NCI-H460 (cell line): Measurements from ENCODE around the gene GNGT2. TPM values are rescaled to one million over a fixed set of nuclear protein-coding genes. Genes with fewer than 3 reads are reported as not detected.

Experiments used
- DNase-seq: peaks from one replicate; pipeline ENCODE4 v3.0.0-alpha.2; 2016; ENCODE audit warnings: low read depth; ENCODE audit errors: extremely low read depth
- polyA plus RNA-seq: library from polyadenylated mRNA; depleted of rRNA; stranded (reverse); fragments of >200 nt; gene quantifications from 2 replicates; pipeline ENCODE4 v1.2.3, GENCODE V29; 2014; cell fraction: nucleus; rRNA removed
- total RNA-seq: library from RNA; depleted of rRNA; stranded (reverse); fragments of >200 nt; shearing (Covaris generic); gene quantifications from 2 replicates; pipeline ENCODE4 v1.2.3, GENCODE V29; 2014; rRNA removed

The GNGT2 gene
- not detected in 2 replicates for total RNA-seq
- not detected in 2 replicates for polyA plus RNA-seq

GRCh38 chr17:49210158-49211029 is at the start of gene GNGT2, which contains the start of gene ABI3:
Gene GNGT2, minus strand, starts transcription at chr17:49210574. Its CDS starts 3,152 bp downstream, at chr17:49207422.
Gene ABI3, plus strand, starts transcription at chr17:49210707. Its CDS starts 18 bp downstream, at chr17:49210725.
- DNase-seq = no peak

DNA sequence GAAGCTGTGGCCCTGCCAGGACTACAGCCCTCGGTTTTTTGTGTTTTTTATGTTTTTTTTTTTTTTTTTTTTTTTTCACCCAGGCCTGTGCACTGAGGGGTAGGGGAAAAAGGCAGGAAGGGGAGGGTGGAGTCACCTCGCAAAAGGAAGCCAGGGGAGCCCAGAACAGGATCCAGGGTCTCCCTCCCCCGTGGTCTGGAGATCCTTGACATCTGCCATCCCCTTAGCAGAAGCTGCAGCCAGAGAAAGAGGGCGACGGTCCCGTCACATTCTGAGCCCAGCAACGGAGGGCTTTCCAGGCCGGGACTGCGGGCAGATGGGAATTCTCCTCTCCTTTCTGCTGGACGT is 49.3 kb upstream of the GNGT2 start:
- no peak for DNase-seq

DNA sequence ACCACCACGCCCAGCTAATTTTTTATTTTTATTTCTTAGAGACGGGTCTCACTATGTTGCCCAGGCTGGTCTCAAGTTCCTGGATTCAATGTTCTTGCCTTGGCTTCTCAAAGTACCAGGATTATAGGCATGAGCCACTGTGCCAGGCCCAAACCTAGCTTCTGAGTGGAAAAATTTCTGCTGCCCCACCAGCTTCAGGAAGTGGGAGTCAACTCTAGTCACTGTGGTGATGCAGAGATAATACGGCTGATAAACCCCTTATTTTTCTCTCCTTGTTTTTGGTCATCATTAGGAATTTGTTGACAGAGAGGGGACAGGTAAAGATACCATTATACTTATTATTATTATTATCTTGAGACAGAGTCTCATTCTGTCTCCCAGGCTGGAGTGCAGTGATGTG is 48.0 kb upstream of the GNGT2 start:
- DNase-seq = no peak

GRCh38 chr17:49255125-49255524 is 44.8 kb upstream of the GNGT2 start:
- no peak for DNase-seq

GRCh38 chr17:49254066-49254465 is 43.7 kb upstream of the GNGT2 start:
- DNase-seq = no peak

DNA sequence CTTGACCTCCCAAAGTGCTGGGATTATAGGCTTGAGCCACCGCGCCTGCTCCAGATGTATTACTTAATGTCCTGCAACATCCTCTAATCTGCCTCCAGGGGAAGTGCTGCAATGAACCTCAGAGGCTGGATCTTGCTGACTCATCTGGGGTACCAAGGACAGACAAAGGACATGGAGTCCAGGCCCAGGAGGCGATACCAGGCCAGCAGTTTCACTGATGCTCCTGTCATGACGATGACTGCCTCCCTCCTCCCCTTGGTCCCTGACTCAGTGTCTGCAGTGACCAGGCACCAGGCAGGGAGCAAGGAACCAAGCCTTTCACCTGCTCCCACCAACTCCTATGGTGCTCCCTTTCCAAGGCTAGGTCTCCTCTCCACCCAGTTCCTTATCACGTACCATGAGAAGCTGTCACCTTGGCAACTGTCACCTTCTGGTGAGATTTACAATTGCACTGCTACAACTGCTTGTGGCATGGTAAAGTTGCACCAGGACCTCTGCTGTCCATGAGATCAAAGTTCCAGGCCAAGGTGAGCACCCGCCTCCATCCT is 41.8 kb upstream of the GNGT2 start:
- peak; percentile 26 for DNase-seq

DNA sequence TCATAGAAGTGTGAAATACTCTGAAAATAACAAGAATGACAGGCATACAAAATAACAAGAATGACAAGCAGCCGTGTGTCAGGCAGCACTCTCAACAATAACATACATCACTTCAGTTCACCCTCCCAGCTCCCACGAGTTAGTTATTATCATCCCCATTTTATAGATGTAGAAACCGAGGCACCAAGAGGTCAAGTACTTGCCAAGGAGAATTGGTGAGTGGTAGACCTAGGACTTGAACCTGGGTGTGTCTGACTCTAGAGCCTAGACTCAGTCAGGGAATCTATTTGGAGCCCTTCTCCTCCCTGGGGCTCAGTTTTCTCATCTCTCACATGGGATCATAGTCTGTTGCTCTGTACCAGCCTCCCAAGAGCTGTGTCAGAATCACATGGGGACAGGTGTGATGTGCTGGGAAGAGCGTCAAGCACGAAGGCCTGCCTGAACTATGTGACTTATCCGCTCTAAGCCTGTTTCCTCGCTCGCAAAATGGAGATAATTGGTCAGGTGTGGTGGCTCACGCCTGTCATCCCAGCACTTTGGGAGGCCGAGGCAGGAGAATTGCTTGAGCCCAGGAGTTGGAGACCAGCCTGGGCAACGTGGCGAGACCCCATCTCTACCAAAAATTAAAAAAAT is 39.6 kb upstream of the GNGT2 start:
- peak; percentile 24 for DNase-seq

DNA sequence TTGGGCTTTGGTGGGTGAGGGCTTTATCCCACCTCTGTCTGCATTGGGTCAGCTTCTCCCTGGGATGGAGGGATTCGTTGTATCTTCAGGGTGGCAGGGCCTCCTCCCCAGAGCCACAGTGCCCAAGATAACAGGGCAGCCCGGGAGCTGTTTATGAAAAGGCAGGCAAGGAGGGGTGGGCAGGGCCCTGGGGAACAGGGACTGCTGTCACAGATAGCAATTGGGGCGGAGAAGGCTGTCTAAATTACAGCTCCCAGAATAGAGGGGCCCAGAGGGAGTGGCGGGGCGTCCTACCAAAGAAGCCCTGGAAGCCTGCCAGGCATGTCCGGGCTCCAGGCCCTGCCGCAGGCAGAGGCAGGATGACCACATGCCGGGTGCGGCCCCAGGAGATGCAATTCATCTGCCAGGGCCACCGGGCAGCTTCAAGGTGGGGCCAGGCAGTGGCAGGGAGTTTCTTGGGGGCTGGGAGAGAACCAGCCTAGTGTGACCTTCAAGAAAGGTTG is 39.0 kb upstream of the GNGT2 start:
- peak; percentile 30 for DNase-seq

DNA sequence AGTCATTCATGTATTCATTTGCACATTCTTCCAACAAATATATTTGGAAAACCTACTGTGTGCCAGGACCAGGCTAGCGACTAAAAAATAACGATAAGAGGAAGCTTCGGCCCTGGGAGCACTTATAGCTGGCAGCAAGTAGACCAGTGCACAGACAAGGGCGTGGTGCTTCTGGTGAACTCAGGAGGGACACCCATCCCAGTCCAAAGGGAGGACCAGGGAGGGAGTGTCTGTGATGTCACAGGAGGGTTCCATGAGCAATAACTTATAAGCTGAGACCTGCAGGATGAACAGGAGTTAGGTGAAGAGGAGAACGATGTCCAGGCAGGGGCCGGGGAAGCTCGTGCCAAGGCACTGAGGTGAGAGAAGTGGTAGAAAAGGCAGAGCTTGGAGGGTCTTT is 37.6 kb upstream of the GNGT2 start:
- no peak for DNase-seq

DNA sequence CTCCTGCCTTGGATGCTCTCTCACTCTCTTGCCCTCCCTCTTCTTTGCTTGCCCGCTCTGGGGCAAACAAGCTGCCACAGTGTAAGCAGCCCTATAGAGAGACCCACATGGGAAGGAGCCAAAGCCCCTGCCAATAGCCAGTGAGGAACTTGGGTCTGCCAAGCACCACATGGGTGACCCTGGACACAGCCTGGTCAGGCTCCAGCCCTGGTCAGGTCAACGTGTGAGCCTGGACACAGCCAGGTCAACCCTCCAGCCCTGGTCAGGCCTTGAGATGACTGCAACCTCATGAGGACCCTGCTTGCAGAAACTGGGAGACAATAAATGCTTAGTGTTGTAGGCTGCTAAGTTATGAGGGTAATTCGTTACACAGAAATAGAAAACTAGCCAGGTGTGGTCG is 34.5 kb upstream of the GNGT2 start:
- DNase-seq = no peak

DNA sequence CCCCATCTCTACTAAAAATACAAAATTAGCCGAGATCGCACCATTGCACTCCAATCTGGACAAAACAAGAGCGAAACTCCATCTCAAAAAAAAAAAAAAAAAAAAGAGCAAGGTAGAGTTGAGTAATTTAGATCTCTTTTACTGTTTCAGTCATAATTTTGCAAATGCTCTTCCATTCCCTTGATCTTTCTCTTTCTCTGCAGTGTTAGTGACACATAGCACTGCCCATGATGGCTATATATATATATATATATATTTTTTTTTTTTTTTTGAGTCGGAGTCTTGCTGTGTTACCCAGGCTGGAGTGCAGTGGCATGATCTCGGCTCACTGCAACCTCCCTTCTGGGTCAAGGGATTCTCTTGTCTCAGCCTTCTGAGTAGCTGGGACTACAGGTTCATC is 32.4 kb upstream of the GNGT2 start:
- no peak for DNase-seq

DNA sequence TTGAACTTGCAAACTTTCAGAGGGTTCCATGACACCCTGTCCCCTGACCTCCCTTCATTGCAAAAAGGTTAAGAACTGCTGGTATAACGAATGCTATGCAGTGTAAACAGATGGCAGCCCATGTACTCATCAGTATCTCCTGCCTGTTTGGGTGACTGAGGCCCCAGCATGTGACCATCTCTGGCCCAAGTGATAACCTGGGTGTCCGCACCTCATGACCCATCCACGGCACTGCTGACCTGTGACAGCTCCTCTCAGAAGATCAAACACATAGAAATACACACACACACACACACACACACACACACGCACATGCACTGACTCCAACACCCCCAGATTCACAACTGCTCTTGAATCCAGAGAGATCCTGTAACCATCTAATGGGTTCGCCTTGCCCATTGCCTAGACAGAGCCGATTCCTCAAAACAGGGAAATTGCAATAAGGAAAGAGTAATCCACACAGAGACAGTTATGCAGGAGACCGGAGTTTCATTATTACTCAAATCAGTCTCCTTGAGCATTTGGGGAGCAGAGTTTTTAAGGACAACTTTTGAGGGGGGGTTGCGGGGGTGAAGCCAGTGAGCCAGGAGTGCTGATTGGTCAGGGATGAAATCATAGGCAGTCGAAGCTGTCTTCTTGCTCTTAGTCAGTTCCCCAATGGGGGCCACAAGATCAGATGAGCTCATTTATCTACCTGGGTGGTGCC is 31.5 kb upstream of the GNGT2 start:
- no peak for DNase-seq

DNA sequence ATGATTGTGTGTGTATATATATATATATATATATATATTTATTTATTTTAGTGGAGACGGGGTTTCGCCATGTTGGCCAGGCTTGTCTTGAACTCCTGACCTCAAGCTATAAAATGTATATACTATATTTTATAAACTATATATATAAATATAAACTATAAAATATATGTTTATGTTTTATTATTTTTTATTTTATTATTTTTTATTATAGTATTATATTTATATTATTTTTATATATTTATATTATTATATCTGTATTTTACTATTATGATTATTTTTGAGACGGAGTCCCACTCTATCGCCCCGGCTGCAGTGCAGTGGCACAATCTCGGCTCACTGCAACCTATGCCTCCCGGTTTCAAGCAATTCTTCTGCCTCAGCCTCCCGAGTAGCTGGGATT is 30.7 kb upstream of the GNGT2 start:
- DNase-seq = no peak

DNA sequence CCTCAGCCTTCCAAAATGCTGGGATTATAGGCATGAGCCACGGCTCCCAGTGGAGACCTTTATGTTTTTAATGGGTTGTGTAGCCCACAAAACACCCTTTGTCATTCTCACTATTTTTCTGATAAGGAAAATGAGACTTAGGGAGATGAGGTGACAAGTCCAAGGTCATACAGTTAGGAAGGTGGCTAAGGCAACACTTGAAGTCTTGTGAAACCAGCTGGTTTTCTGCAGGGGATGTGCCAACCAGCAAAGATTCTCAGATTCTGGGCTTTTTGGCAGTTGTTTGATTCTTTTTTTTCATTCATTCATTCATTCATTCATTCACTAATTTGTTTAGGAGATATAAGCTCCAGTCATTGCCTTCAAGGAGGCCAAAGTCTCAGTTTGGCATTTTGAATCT is 30.2 kb upstream of the GNGT2 start:
- no peak for DNase-seq

DNA sequence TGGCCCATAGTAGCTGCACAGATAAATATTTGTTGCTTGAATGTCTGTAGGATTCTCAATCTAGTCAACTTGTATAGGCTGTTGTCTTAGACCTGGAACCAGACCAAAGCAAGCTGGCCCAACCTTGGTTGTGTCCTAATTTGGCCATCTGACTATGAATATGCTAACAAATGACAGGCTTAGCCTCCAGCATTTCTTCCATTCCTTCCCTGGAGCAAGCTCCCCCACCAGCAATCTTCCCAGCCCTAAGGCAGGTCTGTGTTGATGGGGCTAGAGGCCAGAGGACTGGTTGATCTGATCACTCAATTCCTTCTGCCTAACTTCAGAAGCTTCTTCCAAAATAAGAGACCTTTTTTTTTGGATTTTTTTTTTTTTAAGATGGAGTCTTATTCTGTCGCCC is 29.6 kb upstream of the GNGT2 start:
- DNase-seq = no peak

GRCh38 chr17:49235896-49236295 is 25.5 kb upstream of the GNGT2 start:
- no peak for DNase-seq

GRCh38 chr17:49234509-49235080 is 24.2 kb upstream of the GNGT2 start:
- DNase-seq = no peak

DNA sequence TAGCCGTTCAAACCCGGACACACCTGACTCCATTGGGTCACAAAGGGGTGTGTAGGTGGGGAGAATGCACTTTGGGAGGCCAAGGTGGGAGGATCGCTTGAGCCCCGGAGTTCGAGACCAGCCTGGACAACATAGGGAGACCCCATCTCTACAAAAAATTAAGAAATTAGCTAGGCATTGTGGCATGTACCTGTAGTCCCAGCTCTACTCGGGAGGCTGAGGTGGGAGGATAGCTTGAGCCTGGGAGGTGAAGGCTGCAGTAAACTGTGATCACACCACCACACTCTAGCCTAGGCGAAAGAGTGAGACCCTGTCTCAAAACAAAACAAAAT is 21.2 kb upstream of the GNGT2 start:
- DNase-seq = no peak

GRCh38 chr17:49230636-49231562 is 20.5 kb upstream of the GNGT2 start, which contains the start of gene PHOSPHO1:
Gene PHOSPHO1, minus strand, starts transcription at chr17:49230787. Its CDS starts 4,096 bp downstream, at chr17:49226691.
- DNase-seq = peak; percentile 48
